ENCODE measurements around the gene INHBB.

INHBB gene

GRCh38 chr2:120398996-120399888, 53.3 kb downstream of the INHBB start:
- no peak for DNase-seq

GRCh38 chr2:120399889-120400240, 53.9 kb downstream of the INHBB start:
- DNase-seq, result no peak

DNA sequence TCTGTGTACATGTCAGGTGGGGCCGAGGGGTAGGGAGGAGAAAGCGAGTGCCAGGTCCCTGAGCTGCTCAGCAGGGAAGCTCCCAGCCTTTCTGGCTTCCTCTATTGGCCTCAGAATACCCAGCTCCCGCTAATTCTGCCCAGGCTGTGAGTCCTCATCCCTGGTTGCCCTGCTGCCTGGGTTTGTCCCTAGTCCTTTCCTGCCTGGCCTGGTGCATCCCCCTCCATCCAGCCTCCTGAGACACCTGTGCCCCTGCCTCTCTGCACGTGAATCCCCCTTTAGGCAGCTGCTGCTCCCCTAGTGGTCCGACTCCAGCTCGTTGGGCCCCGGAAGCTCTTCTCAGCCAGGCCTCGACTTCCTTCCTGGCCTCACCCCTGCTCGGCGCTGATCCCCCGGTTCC, 54.6 kb downstream of the INHBB start:
- no peak for DNase-seq
